Chondrocyte (in vitro differentiated cells): Measurements from ENCODE around the gene TRDN. TPM values are rescaled to one million over a fixed set of nuclear protein-coding genes. Genes with fewer than 3 reads are reported as not detected.
"Not testable (repeated sequence)": the region's sequence is repeated elsewhere in the genome, so short reads cannot be mapped to it uniquely, and the experiment has no call there.

ENCODE experiments used
- DNase-seq: peaks from one replicate; pipeline ENCODE4 v3.0.0; 2021; ENCODE audit warnings: mixed read lengths, low spot score
- H3K27ac Mint-ChIP-seq: one replicate; pipeline ENCODE4 v1.8.0; 2021; ENCODE audit warnings: mild to moderate bottlenecking, moderate library complexity, mixed read lengths; ENCODE audit not compliant: unreplicated experiment
- H3K27me3 Mint-ChIP-seq: 2 replicates; pipeline ENCODE4 v1.8.0; 2021; ENCODE audit warnings: low read depth, mixed read lengths
- H3K36me3 Mint-ChIP-seq: 2 replicates; pipeline ENCODE4 v1.8.0; 2021; ENCODE audit warnings: low read depth, mixed read lengths
- H3K4me1 Mint-ChIP-seq: 2 replicates; pipeline ENCODE4 v1.8.0; 2021; ENCODE audit warnings: low read depth, mild to moderate bottlenecking, mixed read lengths
- H3K4me3 Mint-ChIP-seq: one replicate; pipeline ENCODE4 v1.8.0; 2021; ENCODE audit warnings: mild to moderate bottlenecking, moderate library complexity, mixed read lengths; ENCODE audit not compliant: unreplicated experiment
- H3K9me3 Mint-ChIP-seq: 2 replicates; pipeline ENCODE4 v1.8.0; 2021; ENCODE audit warnings: low read depth, mixed read lengths
- total RNA-seq: library from RNA; stranded (reverse); gene quantifications from 3 replicates; pipeline ENCODE4 v1.2.1, GENCODE V29; 2021
- TF ChIP-seq, protein P1 (sequence below): fragments of 200-600 bp; sonication (generic); IDR thresholded peaks from 2 replicates; pipeline ENCODE4 v1.5.0; 2021; ENCODE audit warnings: antibody characterized with exemption, mild to moderate bottlenecking, moderate library complexity

The TRDN gene
- total RNA-seq, 1 donor from 2014 or later = not detected

DNA sequence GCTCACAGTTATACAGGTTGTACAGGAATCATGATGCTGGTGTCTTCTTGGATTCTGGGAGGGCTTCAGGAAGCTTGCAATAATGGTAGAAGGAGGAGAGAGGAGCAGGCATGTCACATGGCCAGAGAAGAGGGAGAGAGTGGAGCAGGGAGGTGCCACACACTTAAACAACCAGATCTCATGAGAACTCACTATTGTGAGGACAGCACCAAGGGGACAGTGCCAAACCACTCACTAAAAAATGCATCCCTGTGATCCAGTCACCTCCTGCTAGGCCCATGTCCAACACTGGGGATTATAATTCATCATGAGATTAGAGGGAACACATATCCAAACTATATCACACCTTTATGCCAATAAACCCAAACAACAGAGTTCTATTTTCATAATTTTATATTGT, 67.2 kb downstream of the TRDN start:
- TF ChIP-seq, protein P1, sequence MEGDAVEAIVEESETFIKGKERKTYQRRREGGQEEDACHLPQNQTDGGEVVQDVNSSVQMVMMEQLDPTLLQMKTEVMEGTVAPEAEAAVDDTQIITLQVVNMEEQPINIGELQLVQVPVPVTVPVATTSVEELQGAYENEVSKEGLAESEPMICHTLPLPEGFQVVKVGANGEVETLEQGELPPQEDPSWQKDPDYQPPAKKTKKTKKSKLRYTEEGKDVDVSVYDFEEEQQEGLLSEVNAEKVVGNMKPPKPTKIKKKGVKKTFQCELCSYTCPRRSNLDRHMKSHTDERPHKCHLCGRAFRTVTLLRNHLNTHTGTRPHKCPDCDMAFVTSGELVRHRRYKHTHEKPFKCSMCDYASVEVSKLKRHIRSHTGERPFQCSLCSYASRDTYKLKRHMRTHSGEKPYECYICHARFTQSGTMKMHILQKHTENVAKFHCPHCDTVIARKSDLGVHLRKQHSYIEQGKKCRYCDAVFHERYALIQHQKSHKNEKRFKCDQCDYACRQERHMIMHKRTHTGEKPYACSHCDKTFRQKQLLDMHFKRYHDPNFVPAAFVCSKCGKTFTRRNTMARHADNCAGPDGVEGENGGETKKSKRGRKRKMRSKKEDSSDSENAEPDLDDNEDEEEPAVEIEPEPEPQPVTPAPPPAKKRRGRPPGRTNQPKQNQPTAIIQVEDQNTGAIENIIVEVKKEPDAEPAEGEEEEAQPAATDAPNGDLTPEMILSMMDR = no peak
- DNase-seq = no peak
- no peaks in the 10 kb centered on the region for H3K9me3 Mint-ChIP-seq
- H3K36me3 Mint-ChIP-seq = no peaks in the 10 kb centered on the region
- no peak overlapping the region for H3K27ac Mint-ChIP-seq
- no peak overlapping the region for H3K4me3 Mint-ChIP-seq
- H3K27me3 Mint-ChIP-seq = peaks cover 22% of the 10 kb centered on the region
- no peaks in the 10 kb centered on the region for H3K4me1 Mint-ChIP-seq

GRCh38 chr6:123565529-123565928, 71.2 kb downstream of the TRDN start:
- DNase-seq = no peak
- H3K9me3 Mint-ChIP-seq = peaks cover 2% of the 10 kb centered on the region
- peaks cover 15% of the 10 kb centered on the region for H3K27me3 Mint-ChIP-seq
- no peak overlapping the region for H3K4me3 Mint-ChIP-seq
- TF ChIP-seq, protein P1 = no peak
- no peaks in the 10 kb centered on the region for H3K4me1 Mint-ChIP-seq
- no peaks in the 10 kb centered on the region for H3K36me3 Mint-ChIP-seq
- no peak overlapping the region for H3K27ac Mint-ChIP-seq

DNA sequence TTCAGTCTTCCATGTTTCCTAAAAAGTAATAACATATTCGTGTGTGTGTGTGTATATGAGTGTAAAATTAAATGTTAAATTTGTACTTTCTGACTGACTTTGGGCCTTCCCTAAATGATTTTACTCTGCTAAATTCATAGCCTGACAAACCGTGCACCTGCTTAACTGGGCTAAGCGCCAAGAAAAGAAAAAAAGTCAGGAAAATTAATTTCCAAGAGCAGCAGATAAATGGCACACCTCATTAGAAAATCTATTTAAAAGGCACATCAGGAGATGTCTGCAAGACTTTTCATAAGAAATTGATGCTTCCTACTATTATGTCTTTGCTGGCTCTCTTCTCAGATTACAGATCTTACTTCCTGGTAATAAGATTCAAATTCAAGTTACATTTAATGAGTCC, 72.4 kb downstream of the TRDN start:
- Mint-ChIP-seq H3K4me3 (no peak overlapping the region), H3K27me3 (peaks cover 18% of the 10 kb centered on the region), H3K9me3 (peaks cover 2% of the 10 kb centered on the region), H3K4me1 (no peaks in the 10 kb centered on the region), H3K36me3 (no peaks in the 10 kb centered on the region), H3K27ac (no peak overlapping the region)
- no peak for DNase-seq
- TF ChIP-seq, protein P1 = no peak

DNA sequence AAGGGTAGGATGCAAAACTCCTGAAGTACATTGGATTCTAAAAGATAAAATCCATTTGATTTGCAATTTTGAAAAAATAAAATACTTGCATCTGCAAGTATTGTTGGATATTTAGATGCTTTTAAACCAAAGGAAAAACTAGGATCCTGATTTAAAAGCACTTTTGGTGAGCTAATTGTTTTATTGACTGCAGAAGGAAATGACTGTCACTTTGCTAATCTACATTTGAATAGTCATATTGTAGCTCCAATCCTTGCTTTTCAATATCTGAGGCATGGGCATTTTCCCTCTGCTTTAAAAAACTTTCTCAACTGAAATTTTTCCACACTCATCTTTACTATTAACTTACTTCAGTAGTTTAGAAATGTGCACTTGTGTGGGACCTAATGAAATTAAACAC, 74.1 kb downstream of the TRDN start:
- TF ChIP-seq, protein P1 = no peak
- H3K27me3 Mint-ChIP-seq = peaks cover 20% of the 10 kb centered on the region
- no peak overlapping the region for H3K4me3 Mint-ChIP-seq
- no peak for DNase-seq
- no peak overlapping the region for H3K27ac Mint-ChIP-seq
- H3K36me3 Mint-ChIP-seq = no peaks in the 10 kb centered on the region
- H3K9me3 Mint-ChIP-seq = peaks cover 2% of the 10 kb centered on the region
- H3K4me1 Mint-ChIP-seq = no peaks in the 10 kb centered on the region

DNA sequence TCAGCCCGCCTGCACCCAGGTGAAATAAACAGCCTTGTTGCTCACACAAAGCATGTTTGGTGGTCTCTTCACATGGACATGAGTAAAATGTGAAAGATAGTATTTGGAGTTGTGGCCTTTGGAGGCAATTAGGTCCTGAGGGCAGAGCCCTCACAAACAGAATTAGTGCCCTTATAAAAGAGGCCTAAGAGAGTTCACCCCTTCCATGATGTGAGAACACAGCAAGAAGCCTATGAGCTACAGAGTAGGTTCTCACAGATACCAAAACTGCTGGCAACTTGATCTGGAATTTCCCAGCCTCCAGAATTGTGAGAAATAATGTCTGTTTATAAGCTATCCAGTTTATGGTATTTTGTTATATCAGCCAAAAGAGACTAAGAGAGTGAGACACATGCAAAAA, 74.5 kb downstream of the TRDN start:
- peaks cover 2% of the 10 kb centered on the region for H3K9me3 Mint-ChIP-seq
- H3K4me1 Mint-ChIP-seq = no peaks in the 10 kb centered on the region
- DNase-seq = no peak
- H3K27me3 Mint-ChIP-seq = peaks cover 20% of the 10 kb centered on the region
- no peak overlapping the region for H3K27ac Mint-ChIP-seq
- TF ChIP-seq, protein P1 = no peak
- no peak overlapping the region for H3K4me3 Mint-ChIP-seq
- no peaks in the 10 kb centered on the region for H3K36me3 Mint-ChIP-seq

GRCh38 chr6:123559816-123560215, 76.9 kb downstream of the TRDN start:
- H3K36me3 Mint-ChIP-seq, H3K4me1 Mint-ChIP-seq, DNase-seq, H3K9me3 Mint-ChIP-seq, H3K27ac Mint-ChIP-seq, H3K4me3 Mint-ChIP-seq: not testable (repeated sequence)
- peaks cover 27% of the 10 kb centered on the region for H3K27me3 Mint-ChIP-seq

GRCh38 chr6:123557474-123557873, 79.3 kb downstream of the TRDN start:
- not testable (repeated sequence) for H3K4me1 Mint-ChIP-seq, H3K36me3 Mint-ChIP-seq, H3K4me3 Mint-ChIP-seq, DNase-seq, H3K9me3 Mint-ChIP-seq, H3K27ac Mint-ChIP-seq
- H3K27me3 Mint-ChIP-seq = peaks cover 32% of the 10 kb centered on the region
